ENCODE measurements around the gene GLIS1.

DNA sequence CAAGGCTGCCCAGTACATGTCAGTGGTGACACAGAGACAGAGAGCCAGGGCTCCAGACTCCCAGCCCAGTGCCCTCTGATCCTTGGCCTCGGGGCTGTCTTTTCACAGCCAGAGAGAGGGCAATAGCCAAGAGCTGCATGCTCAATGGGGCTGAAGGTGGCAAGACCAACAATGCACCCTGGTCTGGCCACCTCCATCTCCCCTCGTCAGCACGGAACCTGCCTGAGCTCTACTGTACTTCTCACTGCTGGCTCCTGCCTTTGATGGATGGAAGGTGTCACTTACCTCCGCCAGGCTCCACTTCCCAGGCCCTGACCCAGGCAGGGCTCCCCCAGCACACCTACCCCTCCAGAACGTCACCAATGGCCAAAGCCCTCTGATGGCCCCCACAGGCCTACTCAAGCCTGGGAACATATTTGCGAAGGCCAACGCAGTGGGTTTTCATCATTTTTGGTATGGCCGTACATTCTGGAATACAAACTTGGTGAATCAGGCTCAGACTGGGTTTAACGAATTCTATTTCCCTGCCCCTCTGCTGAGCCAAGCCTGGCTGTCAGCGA lies 191.7 kb downstream of the GLIS1 start:
- TF ChIP-seq, protein P1, sequence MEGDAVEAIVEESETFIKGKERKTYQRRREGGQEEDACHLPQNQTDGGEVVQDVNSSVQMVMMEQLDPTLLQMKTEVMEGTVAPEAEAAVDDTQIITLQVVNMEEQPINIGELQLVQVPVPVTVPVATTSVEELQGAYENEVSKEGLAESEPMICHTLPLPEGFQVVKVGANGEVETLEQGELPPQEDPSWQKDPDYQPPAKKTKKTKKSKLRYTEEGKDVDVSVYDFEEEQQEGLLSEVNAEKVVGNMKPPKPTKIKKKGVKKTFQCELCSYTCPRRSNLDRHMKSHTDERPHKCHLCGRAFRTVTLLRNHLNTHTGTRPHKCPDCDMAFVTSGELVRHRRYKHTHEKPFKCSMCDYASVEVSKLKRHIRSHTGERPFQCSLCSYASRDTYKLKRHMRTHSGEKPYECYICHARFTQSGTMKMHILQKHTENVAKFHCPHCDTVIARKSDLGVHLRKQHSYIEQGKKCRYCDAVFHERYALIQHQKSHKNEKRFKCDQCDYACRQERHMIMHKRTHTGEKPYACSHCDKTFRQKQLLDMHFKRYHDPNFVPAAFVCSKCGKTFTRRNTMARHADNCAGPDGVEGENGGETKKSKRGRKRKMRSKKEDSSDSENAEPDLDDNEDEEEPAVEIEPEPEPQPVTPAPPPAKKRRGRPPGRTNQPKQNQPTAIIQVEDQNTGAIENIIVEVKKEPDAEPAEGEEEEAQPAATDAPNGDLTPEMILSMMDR (IDR thresholded peaks at IDR 0.05; ENCODE audit: insufficient read depth, low read length, poor library complexity, severe bottlenecking): no peak
- TF ChIP-seq EZH2phosphoT487 (conservative IDR thresholded peaks at IDR 0.05; ENCODE audit: low read length): no peak
